Ovary (tissue), 9 donors: Measurements from ENCODE around the gene MYL5. TPM values are rescaled to one million over a fixed set of nuclear protein-coding genes. Genes with fewer than 3 reads are reported as not detected.
"Not testable (repeated sequence)": the region's sequence is repeated elsewhere in the genome, so short reads cannot be mapped to it uniquely, and the experiment has no call there.

Experiments used
- DNase-seq, 5 donors: peaks; one replicate each; pipeline ENCODE4 v3.0.0-alpha.2; 2019 to 2020
- H3K27ac ChIP-seq, 2 donors: fragments of 200-600 bp; one replicate each; pipeline versions ENCODE4 v1.5.1 to v1.8.0; 2019 to 2022
- H3K27me3 ChIP-seq: fragments of 200-600 bp; one replicate; pipeline ENCODE4 v1.8.0; 2022
- H3K36me3 ChIP-seq: fragments of 200-600 bp; sonication (generic); one replicate; pipeline ENCODE4 v1.5.1; 2019
- H3K4me1 ChIP-seq: one replicate; pipeline ENCODE4 v1.8.1; 2013; ENCODE audit warnings: mild to moderate bottlenecking, moderate library complexity; ENCODE audit not compliant: insufficient read depth
- H3K4me3 ChIP-seq: fragments of 200-600 bp; sonication (generic); one replicate; pipeline ENCODE4 v1.5.1; 2017
- H3K9me3 ChIP-seq, 2 donors: fragments of 200-600 bp in 1 of 2; sonication (generic) in 1 of 2; one replicate each; pipeline versions ENCODE4 v1.5.1 to v1.8.1; 2013 to 2019; ENCODE audit warnings: mild to moderate bottlenecking in 1 of 2, moderate library complexity in 1 of 2
- CTCF ChIP-seq, 3 donors: fragments of 450-650 bp in 2 of 3; fragments of 200-600 bp in 1 of 3; IDR thresholded peaks; one replicate each; pipeline versions ENCODE4 v1.5.1 to v1.8.0; 2016 to 2022; ENCODE audit warnings: antibody characterized with exemption in 3 of 3, mild to moderate bottlenecking in 1 of 3
- EP300 ChIP-seq: sonication (generic); formaldehyde crosslinking; IDR thresholded peaks from one replicate; pipeline ENCODE4 v1.6.1; 2017; ENCODE audit warnings: antibody characterized with exemption
- POLR2A ChIP-seq: fragments of 450-650 bp; IDR thresholded peaks from one replicate; pipeline ENCODE4 v1.6.1; 2017; ENCODE audit warnings: antibody characterized with exemption, mild to moderate bottlenecking, moderate library complexity
- WGBS, 3 donors: extraction: QIAGEN DNeasy Blood & Tissue Kit in 1 of 3; methylation state at CpG; one replicate each; pipeline versions ENCODE4 v1.1.5 to v1.1.7; 2013 to 2017; 5-methylcytosine and 5-hydroxymethylcytosine counted together
- intact Hi-C, 4 donors: fragments of 100-400 bp; cut with DNase I; formaldehyde crosslinking; loops; one replicate each; pipeline versions ENCODE4 v1.11.0 to v1.15.1; 2022 to 2023
- polyA plus RNA-seq, 2 donors: library from polyadenylated mRNA; stranded (reverse); fragments of 200-250 nt in 1 of 2; fragments of 350-450 nt in 1 of 2; fragmentation: Illumina TruSeq in 1 of 2; extraction: RNeasy Lipid Tissue Mini Kit (QIAGEN cat#74804) in 1 of 2; gene quantifications; one replicate each; pipeline ENCODE4 v1.2.3, GENCODE V29; 2013 to 2014
- total RNA-seq, 7 donors: library from RNA; depleted of rRNA in 2 of 7; stranded (reverse); fragments of >200 nt in 2 of 7; fragmentation: NEBNext Ultra II Directional in 3 of 7; extraction: Animal tissue kit (Norgen Biotek cat#: 25700) in 3 of 7; gene quantifications; one replicate each; pipeline versions ENCODE4 v1.1.0 to v1.2.4, GENCODE V29; 2016 to 2023
- donor health status: DM: no; HTN: no; CAD: no; lungs with moderate emphysema.
- donor health status: DM: no; HTN: no; CAD: no.
- donor health status: Bipolar disorder and iron deficiency.
- donor health status: DM: yes; HTN: yes; CAD: no.
- donor health status: DM: no; HTN: no; CAD: no.
- donor health status: DM: yes; HTN: yes; CAD: no.

MYL5 gene
- total and polyA plus RNA-seq, 9 donors, result 4.0 to 18.3 (median 9.3) TPM

DNA sequence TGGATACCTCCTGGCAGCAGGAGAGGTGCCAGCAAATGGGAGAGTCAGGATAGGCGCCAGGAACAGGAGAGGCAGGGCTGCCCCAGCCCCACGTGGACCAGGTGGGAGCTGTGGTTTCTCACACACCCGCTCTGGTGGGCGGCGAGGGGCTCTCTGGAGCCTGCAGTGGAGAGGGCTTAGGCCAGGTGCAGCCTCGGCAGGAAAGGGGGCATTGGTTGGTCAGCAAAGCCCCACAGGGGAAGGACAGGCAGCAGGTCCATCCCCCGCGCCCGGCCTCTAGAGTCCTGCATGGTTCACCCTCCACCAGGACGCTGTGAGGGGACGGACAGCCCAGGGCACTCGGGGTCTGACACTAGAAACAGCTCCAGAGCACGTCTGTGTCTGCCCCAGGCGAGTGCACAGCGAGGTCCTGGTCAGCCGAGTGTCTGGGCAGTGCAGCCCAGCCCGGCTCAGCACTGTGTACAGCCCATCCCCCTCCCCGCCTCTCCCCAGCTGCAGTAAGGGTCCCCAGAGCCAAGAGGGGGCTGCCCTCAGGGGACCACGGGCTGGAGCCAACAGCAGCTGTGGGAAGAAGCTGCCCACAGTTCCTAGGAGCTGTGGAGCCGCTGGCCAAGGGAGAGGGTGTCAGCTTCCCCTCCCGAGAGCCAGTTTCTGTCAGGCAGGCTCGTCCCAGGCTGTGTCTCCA, 8.4 kb upstream of the MYL5 start:
- Histone ChIP-seq H3K4me1 (peaks cover 13% of the 10 kb centered on the region), H3K27me3 (no peaks in the 10 kb centered on the region), H3K4me3 (no peak overlapping the region), H3K36me3 (no peaks in the 10 kb centered on the region), H3K27ac (no peak overlapping the region), H3K9me3 (no peaks in the 10 kb centered on the region)
- DNase-seq, result peak in 1 of 5 donors; percentile 12
- no peak for TF ChIP-seq EP300
- TF ChIP-seq POLR2A, result no peak
- no peak for TF ChIP-seq CTCF (IDR thresholded peaks at IDR 0.05)
- intact Hi-C loops, result no loop called here
- 51 to 56% (median 53%) methylated on average over 20 to 22 of the region's 22 CpGs for WGBS, 3 donors

GRCh38 chr4:666436-666810, 7.9 kb upstream of the MYL5 start:
- H3K27me3 ChIP-seq, result no peaks in the 10 kb centered on the region
- TF ChIP-seq EP300 (no peak), CTCF (IDR thresholded peaks at IDR 0.05) (no peak), POLR2A (no peak)
- no peak overlapping the region for H3K4me3 ChIP-seq
- H3K9me3 ChIP-seq, result no peaks in the 10 kb centered on the region
- H3K4me1 ChIP-seq, result peaks cover 13% of the 10 kb centered on the region
- H3K36me3 ChIP-seq, result no peaks in the 10 kb centered on the region
- WGBS, 3 donors, result 74 to 86% (median 77%) methylated on average over 21 to 22 of the region's 22 CpGs
- no peak for DNase-seq
- no peak overlapping the region for H3K27ac ChIP-seq
- intact Hi-C loops, result no loop called here

- no peak for DNase-seq
- WGBS, 3 donors, result 79 to 83% (median 82%) methylated on average over 27 to 28 of the region's 28 CpGs
- no peaks in the 10 kb centered on the region for H3K27me3 ChIP-seq
Measured at GRCh38 chr4:666822-667544, 7.4 kb upstream of the MYL5 start.

GRCh38 chr4:667545-667925, 6.8 kb upstream of the MYL5 start:
- intact Hi-C loops, result no loop called here
- no peak for DNase-seq
- no peak for TF ChIP-seq CTCF (IDR thresholded peaks at IDR 0.05)
- no peak for TF ChIP-seq EP300
- no peak for TF ChIP-seq POLR2A
- WGBS, 3 donors, result 53 to 64% (median 59%) methylated on average over 10 of the region's 10 CpGs
- Histone ChIP-seq H3K27ac (no peak overlapping the region), H3K9me3 (no peaks in the 10 kb centered on the region), H3K27me3 (no peaks in the 10 kb centered on the region), H3K36me3 (no peaks in the 10 kb centered on the region), H3K4me3 (no peak overlapping the region), H3K4me1 (peaks cover 13% of the 10 kb centered on the region)

More at GRCh38 chr4:666822-667544, 7.4 kb upstream of the MYL5 start:
- intact Hi-C loops, result no loop called here
- Histone ChIP-seq H3K36me3 (no peaks in the 10 kb centered on the region), H3K9me3 (no peaks in the 10 kb centered on the region), H3K4me1 (peaks cover 13% of the 10 kb centered on the region), H3K27ac (no peak overlapping the region), H3K4me3 (no peak overlapping the region)
- TF ChIP-seq EP300 (no peak), POLR2A (no peak), CTCF (IDR thresholded peaks at IDR 0.05) (no peak)

- DNase-seq, H3K27me3 ChIP-seq, H3K27ac ChIP-seq, H3K4me3 ChIP-seq, intact Hi-C loops, H3K36me3 ChIP-seq, H3K9me3 ChIP-seq: not testable (repeated sequence)
- WGBS, 3 donors, result 75 to 89% (median 88%) methylated on average over 5 to 6 of the region's 6 CpGs
- peaks cover 11% of the 10 kb centered on the region for H3K4me1 ChIP-seq
Measured at GRCh38 chr4:668219-668618, 6.1 kb upstream of the MYL5 start.

DNA sequence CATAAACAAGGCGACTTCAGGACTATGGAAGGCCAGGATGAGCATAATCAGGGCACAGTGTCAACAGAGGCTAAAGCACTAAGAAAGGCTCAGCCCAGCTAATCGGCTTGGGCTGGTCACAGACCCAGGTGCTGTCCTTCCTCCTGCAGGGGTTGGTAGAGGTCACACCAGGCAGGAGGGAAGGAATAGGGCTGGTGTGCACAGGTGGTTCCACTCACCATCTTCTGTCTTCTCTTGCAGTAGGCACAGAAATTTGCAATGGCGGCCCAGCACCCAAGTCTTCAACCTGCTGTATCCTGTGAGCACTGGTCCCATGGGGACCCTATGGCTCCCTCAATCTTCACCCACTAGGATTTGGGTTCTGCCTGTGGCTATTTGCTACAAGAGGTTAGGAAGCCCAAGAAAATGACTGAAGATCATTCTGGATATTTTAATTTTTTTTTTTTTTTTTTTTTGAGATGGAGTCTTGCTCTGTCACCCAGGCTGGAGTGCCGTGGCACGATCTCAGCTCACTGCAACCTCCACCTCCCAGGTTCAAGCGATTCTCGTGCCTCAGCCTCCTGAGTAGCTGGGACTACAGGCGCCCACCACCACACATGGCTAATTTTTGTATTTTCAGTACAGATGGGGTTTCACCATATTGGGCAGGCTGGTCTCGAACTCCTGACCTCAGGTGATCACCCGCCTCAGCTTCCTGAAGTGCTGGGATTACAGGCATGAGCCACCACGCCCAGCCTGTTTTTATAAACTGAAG, 4.4 kb upstream of the MYL5 start:
- not testable (repeated sequence) for H3K27ac ChIP-seq, H3K9me3 ChIP-seq, H3K4me3 ChIP-seq, DNase-seq, H3K36me3 ChIP-seq, H3K27me3 ChIP-seq
- WGBS, 3 donors, result 77 to 84% (median 83%) methylated on average over 11 of the region's 11 CpGs
- H3K4me1 ChIP-seq, result peaks cover 13% of the 10 kb centered on the region
- intact Hi-C loops, result loop anchor here in 1 of 4 donors (5.0 to 10.0 kb wide), 3 partner anchors 115 to 1795 kb away; partner anchors contain the start of genes RNF4 and ZNF141
